SK-N-SH (cell line): ENCODE results near the gene CNPY4. TPM values are rescaled to one million over a fixed set of nuclear protein-coding genes. Genes with fewer than 3 reads are reported as not detected.

Experiments
- CTCF ChIA-PET: fragments of 300-600, 350-600 bp; formaldehyde crosslinking; extraction: SDS; loops from one replicate; lab custom pipeline; 2021; lab: Yijun Ruan, JAX
- POLR2A ChIA-PET: fragments of 350-600 bp; sonication (Branson Sonifier 250); formaldehyde crosslinking; extraction: SDS; loops from one replicate; lab custom pipeline; 2020; ENCODE audit warnings: antibody characterized with exemption, inconsistent platforms; lab: Yijun Ruan, JAX
- DNase-seq: peaks from one replicate; pipeline ENCODE4 v3.0.0; 2012
- H2AFZ ChIP-seq: fragments of 200-600 bp; sonication (generic); 2 replicates; pipeline ENCODE4 v1.8.1; 2016; ENCODE audit warnings: antibody characterized with exemption, mild to moderate bottlenecking, low read depth
- H3F3A ChIP-seq: fragments of 200-600 bp; sonication (generic); replicated peaks from 2 replicates; pipeline ENCODE3; 2016; ENCODE audit warnings: antibody characterized with exemption, mild to moderate bottlenecking; ENCODE audit not compliant: insufficient read depth
- H3K27ac ChIP-seq, 2 experiments: fragments of 200-500 bp in 1 of 2; fragments of 200-600 bp in 1 of 2; sonication (Bioruptor generic) in 1 of 2; sonication (generic), shearing (Covaris generic) in 1 of 2; 2 replicates each; pipeline versions ENCODE4 v1.5.1 to v1.6.1; 2014 to 2016; ENCODE audit warnings: low read depth in 2 of 2, inconsistent platforms in 1 of 2, low read length in 1 of 2, mild to moderate bottlenecking in 1 of 2, mixed read lengths in 1 of 2
- H3K27me3 ChIP-seq: fragments of 200-600 bp; sonication (generic), shearing (Covaris generic); 2 replicates; pipeline ENCODE4 v1.6.1; 2016; ENCODE audit warnings: mixed run types; ENCODE audit not compliant: insufficient read depth
- H3K36me3 ChIP-seq, 2 experiments: fragments of 200-500 bp in 1 of 2; fragments of 200-600 bp in 1 of 2; sonication (Bioruptor generic) in 1 of 2; sonication (generic) in 1 of 2; replicated peaks in 1 of 2; 2 replicates each; pipeline versions ENCODE3 to v1.5.1; 2014 to 2016; ENCODE audit warnings: low read length in 1 of 2, mild to moderate bottlenecking in 1 of 2; ENCODE audit not compliant: insufficient read depth in 2 of 2, control insufficient read depth in 1 of 2
- H3K4me1 ChIP-seq, 2 experiments: fragments of 200-500 bp in 1 of 2; fragments of 200-600 bp in 1 of 2; sonication (Bioruptor generic) in 1 of 2; sonication (generic), shearing (Covaris generic) in 1 of 2; 2 replicates each; pipeline versions ENCODE4 v1.5.1 to v1.6.1; 2014 to 2016; ENCODE audit warnings: low read depth in 1 of 2, low read length in 1 of 2, mixed run types in 1 of 2; ENCODE audit not compliant: insufficient read depth in 2 of 2, control insufficient read depth in 1 of 2
- H3K4me2 ChIP-seq: fragments of 200-600 bp; sonication (generic), shearing (Covaris generic); 2 replicates; pipeline ENCODE4 v1.6.1; 2017; ENCODE audit warnings: mixed run types
- H3K4me3 ChIP-seq, 2 experiments: fragments of 200-500 bp in 1 of 2; fragments of 200-600 bp in 1 of 2; sonication (Bioruptor generic) in 1 of 2; sonication (generic), shearing (Covaris generic) in 1 of 2; 2 replicates each; pipeline versions ENCODE4 v1.5.1 to v1.8.1; 2014 to 2016; ENCODE audit warnings: low read depth in 2 of 2, inconsistent platforms in 1 of 2, low read length in 1 of 2, mild to moderate bottlenecking in 1 of 2, mixed read lengths in 1 of 2, moderate library complexity in 1 of 2
- H3K79me2 ChIP-seq: fragments of 200-600 bp; sonication (generic); 2 replicates; pipeline ENCODE4 v1.8.1; 2017; ENCODE audit warnings: mild to moderate bottlenecking; ENCODE audit not compliant: insufficient read depth
- H3K9ac ChIP-seq: fragments of 200-600 bp; sonication (generic); 2 replicates; pipeline ENCODE4 v1.6.1; 2017; ENCODE audit warnings: mixed run types
- H3K9me2 ChIP-seq: fragments of 200-600 bp; sonication (generic); 2 replicates; pipeline ENCODE4 v1.6.1; 2017; ENCODE audit warnings: mixed run types
- H3K9me3 ChIP-seq: fragments of 200-600 bp; sonication (generic); 2 replicates; pipeline ENCODE4 v1.6.1; 2017; ENCODE audit warnings: mixed run types, mild to moderate bottlenecking, moderate library complexity
- H4K20me1 ChIP-seq: fragments of 200-600 bp; sonication (generic); 2 replicates; pipeline ENCODE4 v1.6.1; 2017; ENCODE audit warnings: mild to moderate bottlenecking, mixed run types; ENCODE audit not compliant: insufficient read depth
- CHD2 ChIP-seq: fragments of 150-350 bp; IDR thresholded peaks from 2 replicates; pipeline ENCODE4 v1.6.1; 2018; ENCODE audit warnings: low read length; ENCODE audit not compliant: partially characterized antibody
- EZH2phosphoT487 ChIP-seq: fragments of 200-600 bp; sonication (generic); IDR thresholded peaks from 2 replicates; pipeline ENCODE4 v1.6.1; 2017; ENCODE audit warnings: low read depth, mixed run types, mild to moderate bottlenecking, antibody characterized with exemption, moderate library complexity, borderline replicate concordance
- FOXJ3 ChIP-seq: sonication (generic); formaldehyde crosslinking; IDR thresholded peaks from 2 replicates; pipeline ENCODE4 v1.5.1; 2020; ENCODE audit warnings: mild to moderate bottlenecking, missing genetic modification reagents
- GABPA ChIP-seq: IDR thresholded peaks from 2 replicates; pipeline ENCODE4 v1.4.0; 2012; ENCODE audit warnings: low read depth, mild to moderate bottlenecking
- JUND ChIP-seq: IDR thresholded peaks from 2 replicates; pipeline ENCODE4 v1.4.0; 2012
- MEF2A ChIP-seq: IDR thresholded peaks from 2 replicates; pipeline ENCODE4 v1.4.0; 2012; ENCODE audit warnings: low read depth, borderline replicate concordance
- NRF1 ChIP-seq: IDR thresholded peaks from 2 replicates; pipeline ENCODE4 v1.6.1; 2012; ENCODE audit warnings: low read depth, mild to moderate bottlenecking, low read length
- POLR2AphosphoS5 ChIP-seq: IDR thresholded peaks from 2 replicates; pipeline ENCODE4 v1.6.1; 2012; ENCODE audit warnings: low read depth, low read length
- RAD21 ChIP-seq: IDR thresholded peaks from 2 replicates; pipeline ENCODE4 v1.6.1; 2012; ENCODE audit warnings: mild to moderate bottlenecking, low read length
- RFX5 ChIP-seq: IDR thresholded peaks from 2 replicates; pipeline ENCODE4 v1.6.1; 2012; ENCODE audit warnings: mild to moderate bottlenecking, improper control_type of control experiment, low read length
- SIN3A ChIP-seq: IDR thresholded peaks from 2 replicates; pipeline ENCODE4 v1.6.1; 2012; ENCODE audit warnings: low read depth, mild to moderate bottlenecking, low read length, moderate library complexity, borderline replicate concordance
- TCF12 ChIP-seq: IDR thresholded peaks from 2 replicates; pipeline ENCODE4 v1.4.0; 2012
- TEAD4 ChIP-seq: IDR thresholded peaks from 2 replicates; pipeline ENCODE4 v1.4.0; 2012; ENCODE audit warnings: mild to moderate bottlenecking, borderline replicate concordance; ENCODE audit not compliant: insufficient read depth
- YY1 ChIP-seq: IDR thresholded peaks from 2 replicates; pipeline ENCODE4 v1.4.0; 2012; ENCODE audit warnings: low read depth, mild to moderate bottlenecking
- WGBS: methylation state at CpG from one replicate; pipeline ENCODE4 v1.1.6; 2017; ENCODE audit warnings: low lambda C conversion rate; 5-methylcytosine and 5-hydroxymethylcytosine counted together
- polyA plus RNA-seq, 3 experiments: library from polyadenylated mRNA; depleted of rRNA; stranded (reverse); fragments of >200 nt; gene quantifications; 2 replicates each; pipeline ENCODE4 v1.2.3, GENCODE V29; 2012
- TF ChIP-seq, protein P1 (sequence below): fragments of 150-350 bp; IDR thresholded peaks from 2 replicates; pipeline ENCODE4 v1.6.1; 2017; ENCODE audit warnings: antibody characterized with exemption, low read length, low read depth, borderline replicate concordance
- TF ChIP-seq, protein P2 (sequence below): IDR thresholded peaks from 2 replicates; pipeline ENCODE4 v1.4.0; 2012; ENCODE audit warnings: low read depth, borderline replicate concordance
- TF ChIP-seq, protein P3 (sequence below): IDR thresholded peaks from 2 replicates; pipeline ENCODE4; 2012
- TF ChIP-seq, protein P4 (sequence below): IDR thresholded peaks from 2 replicates; pipeline ENCODE4 v1.4.0; 2012; ENCODE audit warnings: low read depth, borderline replicate concordance

CNPY4 gene
- polyA plus RNA-seq, 1 of the 3 experiments (the other 2 are of a cell fraction), result 52.0 TPM

DNA sequence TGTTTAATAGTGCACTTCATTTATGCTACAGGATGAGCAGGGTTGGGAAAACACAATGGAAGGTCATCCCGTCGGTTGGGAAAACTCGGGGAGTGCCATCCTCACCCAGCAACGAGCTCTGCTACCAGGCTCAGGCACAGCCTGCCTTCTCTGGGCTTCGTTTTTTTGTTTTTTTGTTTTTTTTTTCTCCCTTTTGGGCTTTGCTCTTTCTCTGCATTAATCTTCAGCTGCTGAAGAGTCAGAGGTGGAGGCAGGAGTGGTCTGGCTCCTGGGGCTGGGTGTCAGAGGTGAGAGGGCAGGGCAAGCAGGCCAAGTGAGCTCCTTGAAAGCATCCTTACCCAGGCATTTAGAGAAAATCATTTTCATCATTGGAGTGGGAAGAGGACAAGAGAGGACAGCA, 49.4 kb upstream of the CNPY4 start:
- H3K27ac ChIP-seq, result no peak overlapping the region
- ChIA-PET POLR2A (interaction anchor here (1.6 kb wide), 1 partner anchor 10 kb away, joined by 6 read pairs; no protein-coding TSS in a partner anchor), CTCF (interaction anchor here (1.2 to 3.2 kb wide), 5 partner anchors 9 to 77 kb away, joined by 3 to 21 read pairs (median 5); partner anchors contain the start of gene ZNF3)
- peaks cover 45% of the 10 kb centered on the region for H3F3A ChIP-seq
- H3K27me3 ChIP-seq, result no peaks in the 10 kb centered on the region
- peaks cover 50 to 75% of the 10 kb centered on the region in 2 experiments for H3K36me3 ChIP-seq
- no peak for DNase-seq
- no peaks in the 10 kb centered on the region for H4K20me1 ChIP-seq
- H2AFZ ChIP-seq, result no peak overlapping the region
- H3K9me2 ChIP-seq, result no peaks in the 10 kb centered on the region
- no peak overlapping the region for H3K9ac ChIP-seq
- peaks cover 39% of the 10 kb centered on the region for H3K9me3 ChIP-seq
- no peak overlapping the region for H3K4me2 ChIP-seq
- peaks cover 0 to 14% of the 10 kb centered on the region in 2 experiments; a peak in 1 of 4 replicates for H3K4me1 ChIP-seq
- no peak for TF ChIP-seq RFX5
- TF ChIP-seq, protein P1, sequence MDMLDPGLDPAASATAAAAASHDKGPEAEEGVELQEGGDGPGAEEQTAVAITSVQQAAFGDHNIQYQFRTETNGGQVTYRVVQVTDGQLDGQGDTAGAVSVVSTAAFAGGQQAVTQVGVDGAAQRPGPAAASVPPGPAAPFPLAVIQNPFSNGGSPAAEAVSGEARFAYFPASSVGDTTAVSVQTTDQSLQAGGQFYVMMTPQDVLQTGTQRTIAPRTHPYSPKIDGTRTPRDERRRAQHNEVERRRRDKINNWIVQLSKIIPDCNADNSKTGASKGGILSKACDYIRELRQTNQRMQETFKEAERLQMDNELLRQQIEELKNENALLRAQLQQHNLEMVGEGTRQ, result no peak
- no peak for TF ChIP-seq NRF1
- no peak for TF ChIP-seq YY1
- no peak for TF ChIP-seq EZH2phosphoT487
- no peak for TF ChIP-seq CHD2
- TF ChIP-seq RAD21, result no peak
- TF ChIP-seq POLR2AphosphoS5, result no peak; the same call in 1 of the 2 replicates
- no peak for TF ChIP-seq FOXJ3
- TF ChIP-seq, protein P2, sequence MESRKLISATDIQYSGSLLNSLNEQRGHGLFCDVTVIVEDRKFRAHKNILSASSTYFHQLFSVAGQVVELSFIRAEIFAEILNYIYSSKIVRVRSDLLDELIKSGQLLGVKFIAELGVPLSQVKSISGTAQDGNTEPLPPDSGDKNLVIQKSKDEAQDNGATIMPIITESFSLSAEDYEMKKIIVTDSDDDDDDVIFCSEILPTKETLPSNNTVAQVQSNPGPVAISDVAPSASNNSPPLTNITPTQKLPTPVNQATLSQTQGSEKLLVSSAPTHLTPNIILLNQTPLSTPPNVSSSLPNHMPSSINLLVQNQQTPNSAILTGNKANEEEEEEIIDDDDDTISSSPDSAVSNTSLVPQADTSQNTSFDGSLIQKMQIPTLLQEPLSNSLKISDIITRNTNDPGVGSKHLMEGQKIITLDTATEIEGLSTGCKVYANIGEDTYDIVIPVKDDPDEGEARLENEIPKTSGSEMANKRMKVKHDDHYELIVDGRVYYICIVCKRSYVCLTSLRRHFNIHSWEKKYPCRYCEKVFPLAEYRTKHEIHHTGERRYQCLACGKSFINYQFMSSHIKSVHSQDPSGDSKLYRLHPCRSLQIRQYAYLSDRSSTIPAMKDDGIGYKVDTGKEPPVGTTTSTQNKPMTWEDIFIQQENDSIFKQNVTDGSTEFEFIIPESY, result no peak
- TF ChIP-seq, protein P3, sequence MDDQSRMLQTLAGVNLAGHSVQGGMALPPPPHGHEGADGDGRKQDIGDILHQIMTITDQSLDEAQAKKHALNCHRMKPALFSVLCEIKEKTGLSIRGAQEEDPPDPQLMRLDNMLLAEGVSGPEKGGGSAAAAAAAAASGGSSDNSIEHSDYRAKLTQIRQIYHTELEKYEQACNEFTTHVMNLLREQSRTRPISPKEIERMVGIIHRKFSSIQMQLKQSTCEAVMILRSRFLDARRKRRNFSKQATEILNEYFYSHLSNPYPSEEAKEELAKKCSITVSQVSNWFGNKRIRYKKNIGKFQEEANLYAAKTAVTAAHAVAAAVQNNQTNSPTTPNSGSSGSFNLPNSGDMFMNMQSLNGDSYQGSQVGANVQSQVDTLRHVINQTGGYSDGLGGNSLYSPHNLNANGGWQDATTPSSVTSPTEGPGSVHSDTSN, result no peak
- TF ChIP-seq GABPA, result no peak
- no peak for TF ChIP-seq MEF2A
- no peak for TF ChIP-seq SIN3A
- no peak for TF ChIP-seq TCF12
- no peak for TF ChIP-seq TEAD4
- TF ChIP-seq, protein P4, sequence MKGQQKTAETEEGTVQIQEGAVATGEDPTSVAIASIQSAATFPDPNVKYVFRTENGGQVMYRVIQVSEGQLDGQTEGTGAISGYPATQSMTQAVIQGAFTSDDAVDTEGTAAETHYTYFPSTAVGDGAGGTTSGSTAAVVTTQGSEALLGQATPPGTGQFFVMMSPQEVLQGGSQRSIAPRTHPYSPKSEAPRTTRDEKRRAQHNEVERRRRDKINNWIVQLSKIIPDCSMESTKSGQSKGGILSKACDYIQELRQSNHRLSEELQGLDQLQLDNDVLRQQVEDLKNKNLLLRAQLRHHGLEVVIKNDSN, result no peak
- TF ChIP-seq JUND, result no peak
- peaks cover 20% of the 10 kb centered on the region; the same call in 1 of the 2 replicates for H3K79me2 ChIP-seq
- 93% methylated on average over 5 of the region's 5 CpGs for WGBS
- no peak overlapping the region; a peak in 1 of 4 replicates for H3K4me3 ChIP-seq
